Measurements from ENCODE around the gene C14orf93.

GRCh38 chr14:23008831-23009230 is 1.1 kb downstream of the C14orf93 start:
- TF ChIP-seq CTCF (IDR thresholded peaks at IDR 0.05; ENCODE audit: low read depth, low read length) (no peak), EZH2phosphoT487 (IDR thresholded peaks at IDR 0.05; ENCODE audit: low read depth) (no peak)

All from OCI-LY3 (cell line).